Upper lobe of right lung (tissue), 1 donor: ENCODE data around the gene EIF4G3. TPM values are rescaled to one million over a fixed set of nuclear protein-coding genes. Genes with fewer than 3 reads are reported as not detected.

Source experiments
- ATAC-seq: fragments of 200-7000 bp; cut with Tn5 transposase; one replicate; pipeline ENCODE4 v1.9.1; 2020; ENCODE audit warnings: mild to moderate bottlenecking, moderate library complexity
- DNase-seq: peaks from one replicate; pipeline ENCODE4 v3.0.0-alpha.2; 2020
- H3K27ac ChIP-seq: fragments of 200-600 bp; one replicate; pipeline ENCODE4 v1.8.0; 2022
- H3K27me3 ChIP-seq: fragments of 200-600 bp; one replicate; pipeline ENCODE4 v1.8.0; 2022; ENCODE audit warnings: mild to moderate bottlenecking
- H3K36me3 ChIP-seq: fragments of 200-600 bp; one replicate; pipeline ENCODE4 v1.8.0; 2022
- H3K4me1 ChIP-seq: fragments of 200-600 bp; one replicate; pipeline ENCODE4 v1.8.0; 2022
- H3K4me3 ChIP-seq: fragments of 200-600 bp; one replicate; pipeline ENCODE4 v1.8.0; 2022; ENCODE audit warnings: mild to moderate bottlenecking
- H3K9me3 ChIP-seq: fragments of 200-600 bp; one replicate; pipeline ENCODE4 v1.8.0; 2022
- intact Hi-C: fragments of 100-400 bp; cut with DNase I; formaldehyde crosslinking; loops from one replicate; pipeline ENCODE4 v1.11.0; 2022
- total RNA-seq: library from RNA; stranded (reverse); fragmentation: NEBNext Ultra II Directional; extraction: Animal tissue kit (Norgen Biotek cat#: 25700); gene quantifications from one replicate; pipeline ENCODE4 v1.2.1, GENCODE V29; 2021
- TF ChIP-seq, protein P1 (sequence below): fragments of 200-600 bp; IDR thresholded peaks from one replicate; pipeline ENCODE4 v1.8.0; 2022; ENCODE audit warnings: antibody characterized with exemption
- donor health status: DM: no; HTN: yes; CAD: no; lungs with severe emphysema.

The EIF4G3 gene
- total RNA-seq, 1 donor from 2014 or later, result 44.5 TPM

DNA sequence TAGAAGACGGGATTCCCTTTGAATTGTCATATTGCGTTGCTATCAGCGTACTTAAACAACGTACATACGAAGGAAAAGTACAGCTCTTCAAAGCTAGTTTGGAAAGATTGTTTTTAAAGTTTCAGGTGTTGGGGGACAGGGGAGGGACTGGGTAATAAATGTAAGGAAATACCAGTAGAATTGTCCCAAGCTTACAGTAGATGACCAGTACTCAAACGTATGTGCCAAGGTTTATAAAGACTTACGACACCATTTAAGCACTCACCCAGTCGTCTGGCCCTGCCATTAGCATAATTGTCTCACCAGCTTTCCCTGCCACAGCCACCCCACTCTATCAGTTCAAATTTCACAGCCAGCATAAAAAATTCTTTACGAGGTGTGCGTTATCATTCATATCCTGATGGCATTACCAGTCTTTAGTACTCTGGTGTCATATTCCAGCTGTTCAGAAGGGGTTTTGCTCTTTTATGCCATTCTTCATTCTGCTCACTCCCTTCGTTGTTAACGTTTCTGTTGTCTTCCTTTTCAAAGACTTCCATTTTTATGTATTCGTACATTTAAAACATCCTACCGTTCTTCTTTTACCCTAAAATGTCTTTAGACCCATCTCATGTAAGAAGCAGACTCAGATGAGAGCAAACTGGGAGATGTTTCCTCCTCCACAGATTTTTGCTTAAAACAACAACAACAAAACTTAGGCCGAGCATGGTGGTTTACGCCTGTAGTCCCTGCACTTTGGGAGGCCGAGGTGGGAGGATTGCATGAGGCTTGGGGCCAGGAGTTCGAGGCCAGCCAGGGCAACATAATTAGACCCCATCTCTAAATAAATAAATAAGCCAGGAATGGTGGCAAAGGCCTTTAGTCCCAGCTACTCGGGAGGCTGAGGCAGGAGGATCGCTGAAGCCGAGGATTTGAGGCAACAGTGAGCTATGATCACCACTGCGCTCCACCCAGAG lies 388.6 kb downstream of the EIF4G3 start:
- TF ChIP-seq, protein P1, sequence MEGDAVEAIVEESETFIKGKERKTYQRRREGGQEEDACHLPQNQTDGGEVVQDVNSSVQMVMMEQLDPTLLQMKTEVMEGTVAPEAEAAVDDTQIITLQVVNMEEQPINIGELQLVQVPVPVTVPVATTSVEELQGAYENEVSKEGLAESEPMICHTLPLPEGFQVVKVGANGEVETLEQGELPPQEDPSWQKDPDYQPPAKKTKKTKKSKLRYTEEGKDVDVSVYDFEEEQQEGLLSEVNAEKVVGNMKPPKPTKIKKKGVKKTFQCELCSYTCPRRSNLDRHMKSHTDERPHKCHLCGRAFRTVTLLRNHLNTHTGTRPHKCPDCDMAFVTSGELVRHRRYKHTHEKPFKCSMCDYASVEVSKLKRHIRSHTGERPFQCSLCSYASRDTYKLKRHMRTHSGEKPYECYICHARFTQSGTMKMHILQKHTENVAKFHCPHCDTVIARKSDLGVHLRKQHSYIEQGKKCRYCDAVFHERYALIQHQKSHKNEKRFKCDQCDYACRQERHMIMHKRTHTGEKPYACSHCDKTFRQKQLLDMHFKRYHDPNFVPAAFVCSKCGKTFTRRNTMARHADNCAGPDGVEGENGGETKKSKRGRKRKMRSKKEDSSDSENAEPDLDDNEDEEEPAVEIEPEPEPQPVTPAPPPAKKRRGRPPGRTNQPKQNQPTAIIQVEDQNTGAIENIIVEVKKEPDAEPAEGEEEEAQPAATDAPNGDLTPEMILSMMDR, result no peak
- DNase-seq (no peak), ATAC-seq (no peak)

DNA sequence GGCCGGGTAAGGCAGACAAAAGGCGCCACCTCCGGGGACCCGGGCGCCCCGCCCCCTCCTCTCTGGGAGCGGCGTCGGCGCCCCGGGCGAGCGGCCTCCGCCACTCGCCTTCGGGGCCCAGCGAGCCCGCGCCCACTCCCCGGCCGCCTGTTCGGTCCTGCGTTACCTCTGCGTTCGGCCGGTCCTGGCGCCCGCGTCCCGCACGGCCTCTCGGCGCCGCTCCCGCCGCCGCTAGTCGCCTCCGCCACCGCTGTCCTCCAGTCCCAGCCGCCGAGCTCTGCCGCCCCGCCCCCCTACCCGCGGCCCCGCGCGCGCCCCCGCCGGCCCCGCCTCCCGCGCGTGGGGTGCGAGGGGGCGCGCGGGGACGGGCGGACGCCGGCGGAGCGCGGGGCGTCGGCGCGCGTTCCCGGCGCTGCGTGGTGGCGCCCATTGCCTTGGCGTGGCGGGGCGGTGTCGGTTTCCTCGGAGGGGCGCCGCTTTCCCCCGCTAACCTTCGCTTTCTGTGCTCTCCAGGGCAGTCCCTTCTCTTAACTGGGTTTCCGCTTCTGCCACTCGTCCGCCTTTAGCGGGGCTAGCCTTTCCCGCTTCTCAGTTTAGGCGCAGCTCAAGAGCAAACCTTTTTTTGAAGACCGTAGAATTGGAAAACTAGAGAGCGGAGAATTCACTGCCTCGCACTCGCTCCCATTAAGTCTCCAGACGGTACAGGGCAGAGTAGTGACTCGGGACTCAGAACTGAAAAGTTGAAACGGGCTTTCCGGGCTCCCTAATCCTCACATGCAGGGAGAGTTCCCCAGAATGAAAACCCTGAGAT lies 389.5 kb downstream of the EIF4G3 start, which contains the start of gene HP1BP3:
Gene HP1BP3, minus strand, starts transcription at position 279 of the 811 bp plus-strand sequence. CDS start 6,867 bp downstream, outside the sequence.
- TF ChIP-seq, protein P1, result no peak
- DNase-seq, result peak; percentile 92
- Histone ChIP-seq H3K36me3 (no peaks in the 10 kb centered on the region), H3K4me3 (peak within 1 kb of the TSS; percentile 97), H3K4me1 (peaks cover 22% of the 10 kb centered on the region), H3K9me3 (no peaks in the 10 kb centered on the region), H3K27ac (peak within 1 kb of the TSS; percentile 97), H3K27me3 (no peaks in the 10 kb centered on the region)
- ATAC-seq, result peak; percentile 89
- intact Hi-C loops, result no loop called here

More for the DNA sequence above, 388.6 kb downstream of the EIF4G3 start:
- peaks cover 19% of the 10 kb centered on the region for H3K4me1 ChIP-seq
- peak overlapping the region; percentile 97 for H3K27ac ChIP-seq
- no peaks in the 10 kb centered on the region for H3K9me3 ChIP-seq
- no peaks in the 10 kb centered on the region for H3K27me3 ChIP-seq
- intact Hi-C loops, result no loop called here
- peak overlapping the region; percentile 97 for H3K4me3 ChIP-seq
- no peaks in the 10 kb centered on the region for H3K36me3 ChIP-seq

DNA sequence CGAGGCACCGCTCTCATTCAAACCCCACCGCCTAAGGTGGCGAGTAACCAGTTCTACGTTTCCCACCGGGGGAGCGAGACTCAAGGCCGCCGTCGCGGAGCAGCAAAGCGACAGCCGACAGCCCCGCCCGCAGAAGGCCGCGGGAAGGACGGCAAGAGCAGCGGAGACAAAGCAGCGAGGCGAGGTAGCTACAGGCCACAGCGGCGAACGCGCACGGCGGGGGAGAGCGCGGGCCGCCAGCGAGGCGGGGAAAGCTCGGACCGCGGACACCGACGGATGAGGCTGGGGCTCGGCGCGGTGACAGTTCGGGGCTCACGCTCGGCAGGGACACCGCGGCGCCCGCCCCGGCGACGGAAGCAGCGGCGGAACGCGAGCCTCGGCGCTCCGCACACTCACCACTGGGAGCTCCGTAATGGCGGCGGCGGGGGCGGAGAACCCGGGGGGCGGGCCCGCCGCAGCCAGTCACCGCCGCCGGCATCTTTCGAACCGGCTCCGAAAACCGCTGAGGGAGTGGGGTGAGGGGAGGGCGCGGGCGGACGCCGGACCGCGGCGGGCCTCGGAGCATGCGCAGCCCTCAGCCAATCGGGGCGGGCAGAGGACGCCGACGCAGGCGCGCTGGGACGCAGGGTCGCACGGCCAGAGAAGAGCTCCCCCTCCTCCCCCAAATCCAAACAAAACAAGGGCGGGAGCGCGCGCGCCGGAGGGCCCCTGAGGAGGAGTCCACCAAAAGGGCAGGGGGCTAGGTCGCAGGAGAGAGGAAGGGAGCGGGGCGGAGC lies 390.3 kb downstream of the EIF4G3 start:
- intact Hi-C loops, result no loop called here
- no peaks in the 10 kb centered on the region for H3K27me3 ChIP-seq
- ATAC-seq, result peak; percentile 96
- no peaks in the 10 kb centered on the region for H3K36me3 ChIP-seq
- peak; percentile 98 for DNase-seq
- peak overlapping the region; percentile 97 for H3K27ac ChIP-seq
- H3K4me1 ChIP-seq, result peaks cover 25% of the 10 kb centered on the region
- H3K9me3 ChIP-seq, result no peaks in the 10 kb centered on the region
- H3K4me3 ChIP-seq, result peak overlapping the region; percentile 97
- TF ChIP-seq, protein P1, result no peak

DNA sequence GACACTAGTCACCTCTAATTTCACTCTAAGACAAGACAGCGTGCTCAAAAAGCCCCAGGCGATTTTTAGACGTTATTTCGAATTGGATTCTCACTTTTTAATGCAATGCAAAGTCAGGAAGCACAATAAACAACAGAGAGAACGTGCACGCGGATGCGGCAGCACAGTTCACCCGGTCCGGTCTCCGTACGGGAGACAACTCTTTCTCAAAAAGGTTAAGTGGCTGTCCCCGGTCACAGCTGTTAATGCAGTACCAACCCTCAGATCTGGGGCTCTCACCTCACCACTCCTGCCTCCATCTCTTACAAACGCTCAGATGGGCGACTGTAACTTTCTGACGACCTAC lies 390.8 kb downstream of the EIF4G3 start:
- no peak for ATAC-seq
- peak overlapping the region; percentile 97 for H3K4me3 ChIP-seq
- no peaks in the 10 kb centered on the region for H3K36me3 ChIP-seq

More for the DNA sequence above, 390.8 kb downstream of the EIF4G3 start:
- TF ChIP-seq, protein P1, result no peak
- intact Hi-C loops, result no loop called here
- peak overlapping the region; percentile 97 for H3K27ac ChIP-seq
- H3K4me1 ChIP-seq, result peaks cover 30% of the 10 kb centered on the region
- no peaks in the 10 kb centered on the region for H3K27me3 ChIP-seq
- H3K9me3 ChIP-seq, result no peaks in the 10 kb centered on the region
- DNase-seq, result no peak
